Sigmoid colon (tissue), 4 donors: ENCODE results near the gene U2AF2.

ENCODE experiments used
- EP300 ChIP-seq, 4 donors: sonication (generic); formaldehyde crosslinking; IDR thresholded peaks; one replicate each; pipeline ENCODE4 v1.6.1; 2017; ENCODE audit warnings: antibody characterized with exemption in 4 of 4
- POLR2A ChIP-seq, 2 donors: fragments of 450-650 bp; IDR thresholded peaks; one replicate each; pipeline ENCODE4 v1.6.1; 2016; ENCODE audit warnings: antibody characterized with exemption in 2 of 2, mild to moderate bottlenecking in 2 of 2, moderate library complexity in 2 of 2
- POLR2AphosphoS5 ChIP-seq, 4 donors: sonication (generic); formaldehyde crosslinking; IDR thresholded peaks; one replicate each; pipeline ENCODE4 v1.6.1; 2017; ENCODE audit warnings: antibody characterized with exemption in 4 of 4
- TF ChIP-seq, protein P1 (sequence below), 4 experiments: fragments of 450-650 bp in 3 of 4; fragments of 200-600 bp in 1 of 4; IDR thresholded peaks; one replicate each; pipeline ENCODE4 v1.5.1; 2016 to 2019; ENCODE audit warnings: antibody characterized with exemption in 4 of 4, mild to moderate bottlenecking in 3 of 4, moderate library complexity in 2 of 4

DNA sequence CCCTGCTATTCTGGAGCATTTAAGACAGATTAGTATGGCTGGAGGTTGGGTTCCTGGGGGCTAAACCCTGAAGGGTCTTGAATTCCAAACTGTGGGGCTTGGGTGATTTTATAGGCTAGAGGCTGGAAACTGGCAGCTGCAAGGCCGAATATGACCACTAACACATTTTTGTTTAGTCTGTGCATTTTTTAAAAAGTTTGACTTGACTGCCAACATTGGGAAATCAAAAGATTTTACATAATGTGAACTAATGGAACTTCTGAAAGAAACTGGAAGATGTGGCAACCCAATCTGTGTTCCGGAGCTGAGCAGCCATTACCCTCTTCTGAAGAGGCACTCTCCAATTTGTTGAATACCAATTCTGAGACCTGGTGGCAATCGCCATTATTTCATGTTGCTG, 35.5 kb upstream of the U2AF2 start:
- TF ChIP-seq, protein P1, sequence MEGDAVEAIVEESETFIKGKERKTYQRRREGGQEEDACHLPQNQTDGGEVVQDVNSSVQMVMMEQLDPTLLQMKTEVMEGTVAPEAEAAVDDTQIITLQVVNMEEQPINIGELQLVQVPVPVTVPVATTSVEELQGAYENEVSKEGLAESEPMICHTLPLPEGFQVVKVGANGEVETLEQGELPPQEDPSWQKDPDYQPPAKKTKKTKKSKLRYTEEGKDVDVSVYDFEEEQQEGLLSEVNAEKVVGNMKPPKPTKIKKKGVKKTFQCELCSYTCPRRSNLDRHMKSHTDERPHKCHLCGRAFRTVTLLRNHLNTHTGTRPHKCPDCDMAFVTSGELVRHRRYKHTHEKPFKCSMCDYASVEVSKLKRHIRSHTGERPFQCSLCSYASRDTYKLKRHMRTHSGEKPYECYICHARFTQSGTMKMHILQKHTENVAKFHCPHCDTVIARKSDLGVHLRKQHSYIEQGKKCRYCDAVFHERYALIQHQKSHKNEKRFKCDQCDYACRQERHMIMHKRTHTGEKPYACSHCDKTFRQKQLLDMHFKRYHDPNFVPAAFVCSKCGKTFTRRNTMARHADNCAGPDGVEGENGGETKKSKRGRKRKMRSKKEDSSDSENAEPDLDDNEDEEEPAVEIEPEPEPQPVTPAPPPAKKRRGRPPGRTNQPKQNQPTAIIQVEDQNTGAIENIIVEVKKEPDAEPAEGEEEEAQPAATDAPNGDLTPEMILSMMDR (IDR thresholded peaks at IDR 0.05): no peak
- TF ChIP-seq POLR2AphosphoS5 (IDR thresholded peaks at IDR 0.05) (no peak), EP300 (IDR thresholded peaks at IDR 0.05) (no peak), POLR2A (IDR thresholded peaks at IDR 0.05) (no peak)
